ENCODE measurements around the gene PPP6R1.

The PPP6R1 gene

DNA sequence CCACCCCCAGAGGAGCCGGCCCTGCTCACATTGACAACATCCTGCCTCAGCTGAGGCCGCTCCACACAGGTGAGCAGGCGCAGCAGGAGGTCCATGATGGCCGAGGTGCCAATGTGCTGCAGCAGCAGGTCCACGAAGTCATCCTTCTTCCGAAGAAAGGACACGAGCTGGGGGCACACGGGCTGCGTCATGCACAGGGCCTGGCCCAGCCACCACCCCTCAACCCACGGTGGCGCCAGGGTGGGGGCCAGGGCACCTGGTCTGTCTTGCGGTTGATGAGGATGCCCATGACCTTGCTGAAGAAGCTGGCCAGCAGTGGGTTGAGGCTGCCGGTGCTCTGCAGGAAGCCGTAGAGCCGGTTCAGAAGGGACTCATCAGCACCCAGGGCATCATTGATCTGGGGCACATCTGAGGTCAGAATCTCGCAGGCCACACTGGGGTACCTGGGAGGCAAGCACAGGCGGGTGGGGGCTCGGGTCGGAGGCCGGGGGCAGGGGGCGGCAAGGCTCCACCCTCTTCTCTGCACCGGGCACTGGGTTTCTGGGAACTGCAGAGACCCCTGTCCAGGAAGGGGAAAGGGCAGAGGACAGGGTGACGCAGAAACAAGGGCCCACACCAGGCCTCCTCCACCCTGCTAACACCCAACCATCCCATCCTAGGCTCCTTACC, 13.4 kb downstream of the PPP6R1 start:
- no peak overlapping the region for H3K4me3 ChIP-seq (ENCODE audit: low read depth, low read length)

DNA sequence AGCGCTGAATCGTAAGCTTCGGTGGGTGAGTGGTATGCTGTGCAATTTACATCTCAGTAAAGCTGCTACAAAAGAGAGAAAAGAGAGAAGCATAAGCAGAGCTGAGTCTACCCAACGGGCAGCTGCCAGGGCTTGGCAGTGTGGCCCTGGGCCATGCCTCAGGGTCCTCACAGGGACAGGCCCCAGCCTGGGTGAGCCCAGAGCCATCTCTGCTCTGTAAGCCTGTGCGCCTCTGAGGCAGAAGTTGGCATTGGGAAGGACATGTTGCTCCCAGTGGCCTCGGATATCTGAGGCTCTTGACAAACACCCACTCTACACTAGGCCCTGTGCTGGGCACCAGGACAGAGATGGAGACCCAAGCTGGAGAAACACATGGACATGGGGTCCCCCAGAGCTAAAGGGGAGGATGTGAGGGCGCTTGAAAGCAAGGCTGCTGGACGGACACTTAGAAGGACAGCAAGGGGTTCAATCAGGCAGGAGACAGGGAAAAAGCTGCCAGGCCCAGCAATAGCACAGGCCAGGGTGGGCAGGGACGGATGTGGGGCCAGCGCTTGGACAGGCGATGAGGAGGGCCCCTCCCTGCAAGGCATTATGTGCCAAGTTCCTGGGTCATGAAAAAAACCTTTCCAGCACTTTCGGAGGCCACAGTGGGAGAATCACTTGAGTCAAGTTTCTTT, 14.7 kb downstream of the PPP6R1 start:
- no peak overlapping the region for H3K4me3 ChIP-seq (ENCODE audit: low read depth, low read length)

DNA sequence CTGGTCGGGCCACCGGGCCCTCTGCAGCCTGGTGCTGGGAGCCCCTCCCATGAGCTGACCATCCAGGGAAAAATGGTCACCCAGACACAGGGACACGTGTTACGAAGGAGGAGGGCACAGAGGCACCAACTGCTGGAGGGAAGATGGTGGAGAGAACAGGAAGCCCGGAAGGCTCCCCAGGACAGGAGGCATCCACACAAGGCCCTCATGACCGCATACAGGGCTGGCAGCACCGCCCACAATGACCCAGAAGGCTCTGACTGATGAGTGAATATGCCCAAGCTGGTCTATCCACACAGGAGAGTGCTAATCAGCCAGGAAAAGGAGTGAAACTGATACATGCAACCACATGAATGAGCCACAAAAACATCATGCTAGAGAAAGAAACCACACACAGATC, 16.3 kb downstream of the PPP6R1 start:
- H3K4me3 ChIP-seq (ENCODE audit: low read depth, low read length), result no peak overlapping the region

DNA sequence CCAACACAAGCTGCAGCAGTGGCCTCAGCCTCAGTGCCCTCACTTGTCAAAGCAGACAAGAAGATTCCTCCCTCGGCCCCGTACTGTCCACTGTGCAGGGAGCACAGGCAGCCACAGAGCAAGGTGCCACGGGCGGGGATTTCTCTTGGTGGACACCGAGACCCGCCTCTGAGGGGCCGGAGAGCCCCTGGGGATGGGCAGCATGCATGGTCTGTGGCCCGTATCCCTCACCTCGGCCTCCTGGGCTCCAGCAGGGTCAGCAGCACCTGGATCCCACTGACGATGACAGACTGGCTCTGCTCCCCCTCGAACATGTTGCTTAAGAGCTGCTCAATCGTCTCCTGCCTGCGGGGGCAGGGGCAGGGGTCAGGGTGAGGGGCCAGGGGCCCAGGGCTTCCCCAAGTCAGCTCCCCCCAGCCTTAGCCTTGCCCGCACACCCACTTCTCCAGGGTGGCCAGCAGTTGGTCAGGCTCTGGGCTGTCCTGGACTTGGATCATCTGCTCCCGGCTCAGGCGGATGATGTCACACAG, 16.8 kb downstream of the PPP6R1 start:
- no peak overlapping the region for H3K4me3 ChIP-seq (ENCODE audit: low read depth, low read length)

DNA sequence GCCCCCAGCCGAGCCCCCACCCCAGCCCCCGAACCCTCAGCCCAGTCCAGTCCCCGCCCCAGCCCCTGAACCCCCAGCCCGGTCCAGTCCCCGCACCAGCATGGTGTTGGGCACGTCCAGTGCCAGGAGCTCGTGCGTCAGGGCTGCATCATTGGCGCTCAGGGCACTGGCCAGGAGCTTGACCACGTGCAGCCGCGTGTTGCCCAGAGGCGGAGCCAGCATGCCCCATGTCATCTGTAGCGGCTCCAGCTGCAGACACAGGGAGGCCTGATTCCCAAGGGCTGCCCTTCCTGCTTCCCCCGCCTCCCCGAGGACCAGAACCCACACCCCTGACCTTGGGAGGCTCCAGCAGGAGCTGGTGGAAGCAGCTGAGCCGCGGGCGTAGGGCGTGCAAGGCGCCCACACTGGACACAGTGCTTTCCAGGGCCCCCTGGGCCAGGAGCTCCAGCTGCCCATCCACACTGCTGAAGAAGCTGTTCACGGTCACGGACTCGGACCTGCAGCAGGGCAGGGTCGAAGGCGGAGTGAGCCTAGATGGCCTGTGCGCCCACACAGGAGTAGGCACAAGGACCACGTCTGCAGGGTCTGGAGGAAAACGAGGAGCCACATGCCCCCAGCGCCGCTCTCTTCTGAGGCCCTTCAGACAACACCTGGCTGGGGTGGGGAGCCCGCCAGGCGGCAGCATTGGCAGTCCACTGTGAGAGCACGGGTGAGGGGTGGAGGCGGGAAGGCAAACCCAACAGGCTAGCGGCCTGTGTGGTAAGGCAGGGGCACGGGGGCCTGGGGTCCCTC, 17.5 kb downstream of the PPP6R1 start:
- H3K4me3 ChIP-seq (ENCODE audit: low read depth, low read length), result no peak overlapping the region

DNA sequence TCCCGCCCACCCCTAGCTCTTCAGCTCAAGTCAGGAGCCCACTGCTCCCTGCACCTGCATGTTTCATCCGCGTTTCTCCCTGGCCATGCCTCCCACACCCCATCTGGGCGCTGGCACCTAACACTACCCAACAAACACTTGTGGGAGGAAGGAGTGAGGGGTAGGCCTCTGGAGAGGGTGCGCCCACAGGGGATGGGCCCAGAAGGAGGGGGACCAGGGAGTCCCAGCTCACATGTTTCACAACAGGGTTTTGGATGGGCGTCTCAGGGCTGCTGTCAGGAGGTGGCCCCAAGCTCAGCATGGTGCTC, 18.1 kb downstream of the PPP6R1 start:
- H3K4me3 ChIP-seq (ENCODE audit: low read depth, low read length), result no peak overlapping the region

DNA sequence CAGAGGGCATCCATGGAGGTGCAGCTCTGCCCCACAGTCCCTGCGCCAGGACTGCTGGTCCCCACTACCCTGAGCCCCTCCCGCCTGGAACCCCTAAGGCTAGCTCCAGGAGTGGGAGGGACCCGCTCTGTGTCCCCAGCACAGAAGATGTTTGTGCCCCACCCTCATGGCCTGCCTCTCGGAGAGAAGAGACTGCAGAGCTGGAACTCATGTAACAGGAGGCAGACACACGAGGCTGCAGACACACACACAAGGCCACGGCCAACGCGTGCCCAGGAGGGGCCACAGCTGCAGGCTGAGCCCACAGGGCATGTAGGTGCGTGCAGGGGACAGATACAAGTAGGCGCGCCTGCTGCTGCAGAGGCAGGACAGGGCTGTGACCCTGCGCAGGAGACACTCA, 19.8 kb downstream of the PPP6R1 start:
- no peak overlapping the region for H3K4me3 ChIP-seq (ENCODE audit: low read depth, low read length)

DNA sequence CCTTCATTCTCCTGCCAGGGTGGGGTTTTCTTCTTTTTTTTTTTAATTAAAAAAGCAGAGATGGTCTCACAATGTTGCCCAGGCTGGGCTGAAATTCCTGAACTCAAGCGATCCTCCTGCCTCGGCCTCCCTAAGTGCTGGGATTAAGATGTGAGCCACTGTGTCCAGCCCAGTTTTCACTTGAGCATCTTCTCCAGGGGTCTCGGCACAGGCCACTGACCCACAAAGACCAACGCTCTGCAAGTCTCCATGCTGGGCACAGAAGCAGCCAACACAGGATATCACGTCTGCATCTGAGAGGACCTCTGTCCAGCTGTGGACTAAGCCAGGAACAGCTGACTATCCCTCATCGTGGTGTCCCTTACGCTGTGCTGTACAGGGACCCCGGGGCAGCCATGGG, 20.8 kb downstream of the PPP6R1 start:
- H3K4me3 ChIP-seq (ENCODE audit: low read depth, low read length), result no peak overlapping the region

DNA sequence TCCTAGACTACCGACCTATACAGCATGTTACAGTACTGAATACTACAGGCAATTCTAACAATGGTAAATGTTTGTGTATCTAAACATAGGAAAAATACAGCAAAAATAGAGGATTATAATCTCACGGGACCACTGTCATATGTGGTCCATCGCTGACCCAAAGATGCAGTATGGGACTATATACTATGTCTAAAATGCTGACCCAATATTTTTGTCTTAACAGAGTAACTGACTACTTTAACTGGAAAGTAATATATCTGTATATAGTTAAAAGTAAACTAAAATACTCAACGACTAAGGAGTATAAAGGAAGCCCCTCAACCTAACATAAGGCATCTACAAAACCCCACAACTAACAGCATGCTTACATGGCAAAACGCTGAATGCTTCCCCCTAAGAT, 25.8 kb downstream of the PPP6R1 start:
- H3K4me3 ChIP-seq (ENCODE audit: low read depth, low read length), result no peak overlapping the region

DNA sequence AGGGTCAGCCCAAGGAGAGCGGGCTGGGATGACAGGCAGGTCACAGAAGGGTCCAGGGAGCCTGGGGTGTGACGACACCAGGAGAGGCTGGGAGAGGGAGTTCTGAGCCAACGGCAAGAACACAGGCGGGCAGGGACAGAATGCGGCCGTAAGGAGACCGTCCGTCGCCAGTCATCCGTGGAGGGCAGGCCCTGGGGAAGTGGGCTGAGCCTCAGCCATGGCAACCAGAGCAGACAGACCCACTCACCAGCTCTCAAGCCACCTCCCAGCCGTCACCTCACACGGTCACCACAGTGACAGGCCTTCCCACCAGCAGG, 26.6 kb downstream of the PPP6R1 start:
- no peak overlapping the region for H3K4me3 ChIP-seq (ENCODE audit: low read depth, low read length)

DNA sequence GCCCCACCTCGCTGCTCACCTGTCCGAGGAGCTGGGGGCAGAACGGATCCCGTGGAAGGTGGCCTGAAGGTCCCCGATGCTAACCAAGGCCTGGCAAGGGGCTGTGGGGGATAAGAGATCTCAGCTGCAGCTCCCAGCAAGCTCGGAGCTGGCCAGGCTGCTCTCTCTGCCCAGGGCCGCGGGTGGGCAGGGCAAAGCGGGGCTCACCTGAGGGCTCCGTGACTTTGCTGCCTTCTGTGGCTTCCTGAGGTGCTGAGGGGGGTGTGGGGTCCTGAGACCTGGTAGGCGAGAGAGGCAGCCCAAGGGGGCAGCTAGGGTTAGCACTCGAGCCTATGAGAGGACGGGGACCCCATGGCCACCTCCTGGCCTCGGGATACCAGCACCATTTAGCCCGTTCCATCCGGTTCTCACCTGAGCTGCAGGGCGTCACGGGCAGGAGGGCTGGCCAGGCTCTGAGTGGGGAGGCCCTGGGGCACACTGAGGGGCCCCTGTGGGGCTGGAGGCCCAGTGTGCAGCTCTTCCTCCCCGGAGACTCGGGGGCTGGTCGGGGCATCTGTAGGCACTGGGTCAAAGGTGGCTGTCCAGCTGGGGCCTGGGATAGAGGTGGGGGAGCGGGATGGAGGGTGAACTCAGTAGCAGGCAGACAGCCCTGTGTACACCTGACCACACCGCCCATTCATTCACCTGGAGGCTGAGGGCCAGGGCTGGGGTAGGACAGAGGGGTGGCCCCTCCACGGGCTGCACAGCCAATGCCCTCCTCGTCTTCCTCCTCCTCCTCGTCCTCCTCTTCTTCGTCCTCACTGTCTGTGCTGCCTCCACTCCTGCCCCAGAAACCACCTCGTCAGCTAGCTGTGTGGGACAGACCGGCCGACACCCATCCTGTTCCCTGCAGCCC, 27.2 kb downstream of the PPP6R1 start:
- H3K4me3 ChIP-seq (ENCODE audit: low read depth, low read length), result no peak overlapping the region

DNA sequence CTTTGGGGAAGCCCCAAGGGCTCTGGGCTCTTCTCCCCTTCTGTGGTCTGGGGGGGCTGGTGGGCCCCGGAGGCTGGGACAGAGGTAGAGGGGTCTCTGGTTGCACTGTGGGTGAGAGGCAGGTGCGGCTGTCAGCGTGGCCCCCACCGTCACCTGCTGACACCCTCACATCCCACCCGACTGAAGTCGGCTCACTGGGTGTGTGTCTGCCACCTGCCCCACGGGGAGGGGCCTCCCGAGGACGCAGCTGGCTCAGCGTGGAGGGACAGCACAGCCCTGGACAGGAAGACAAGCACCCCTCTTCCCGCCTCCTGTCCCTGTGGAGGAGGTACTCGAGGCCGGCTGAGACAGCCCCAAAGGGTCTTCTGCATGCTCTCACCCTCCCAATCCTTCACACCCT, 28.0 kb downstream of the PPP6R1 start:
- no peak overlapping the region for H3K4me3 ChIP-seq (ENCODE audit: low read depth, low read length)

DNA sequence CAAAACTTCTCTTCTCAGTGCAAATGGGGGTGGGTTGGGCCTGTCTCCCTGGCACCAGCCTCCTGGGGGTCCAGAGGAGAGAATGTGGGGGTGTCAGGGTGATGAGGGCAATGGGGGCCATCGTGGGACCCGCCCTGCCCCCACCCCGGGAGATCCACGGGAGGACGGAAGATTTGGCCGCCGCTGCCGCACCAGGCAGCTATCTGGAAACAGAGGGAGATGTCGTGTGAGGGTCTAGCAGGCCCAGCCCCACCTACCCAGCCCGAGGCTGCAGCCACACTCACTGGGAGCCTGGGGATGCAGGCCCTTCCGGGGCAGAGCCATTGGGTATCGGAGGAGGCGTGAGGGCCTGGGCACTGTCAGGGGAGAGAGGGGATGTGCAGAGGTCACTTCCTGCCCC, 28.5 kb downstream of the PPP6R1 start:
- no peak overlapping the region for H3K4me3 ChIP-seq (ENCODE audit: low read depth, low read length)

DNA sequence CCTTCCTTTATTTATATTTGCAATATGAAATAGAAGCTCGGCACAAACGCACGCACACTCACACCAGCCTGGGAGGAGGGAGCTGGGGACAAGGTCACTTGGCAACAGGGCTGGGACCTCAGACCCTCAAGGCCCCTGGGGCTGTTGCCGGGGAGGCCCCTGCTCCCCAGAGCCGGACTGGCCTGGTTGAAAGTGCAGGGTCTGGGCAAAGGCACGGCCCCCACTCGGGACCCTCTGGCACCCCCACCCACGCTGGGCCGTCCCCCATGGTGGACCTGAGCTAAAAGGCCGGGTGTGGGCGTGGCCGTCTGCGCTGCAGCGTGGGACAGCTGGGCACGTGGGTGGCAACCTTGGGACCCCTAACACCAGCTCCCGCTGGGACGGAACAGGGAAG, 29.0 kb downstream of the PPP6R1 start:
- H3K4me3 ChIP-seq (ENCODE audit: low read depth, low read length), result no peak overlapping the region

DNA sequence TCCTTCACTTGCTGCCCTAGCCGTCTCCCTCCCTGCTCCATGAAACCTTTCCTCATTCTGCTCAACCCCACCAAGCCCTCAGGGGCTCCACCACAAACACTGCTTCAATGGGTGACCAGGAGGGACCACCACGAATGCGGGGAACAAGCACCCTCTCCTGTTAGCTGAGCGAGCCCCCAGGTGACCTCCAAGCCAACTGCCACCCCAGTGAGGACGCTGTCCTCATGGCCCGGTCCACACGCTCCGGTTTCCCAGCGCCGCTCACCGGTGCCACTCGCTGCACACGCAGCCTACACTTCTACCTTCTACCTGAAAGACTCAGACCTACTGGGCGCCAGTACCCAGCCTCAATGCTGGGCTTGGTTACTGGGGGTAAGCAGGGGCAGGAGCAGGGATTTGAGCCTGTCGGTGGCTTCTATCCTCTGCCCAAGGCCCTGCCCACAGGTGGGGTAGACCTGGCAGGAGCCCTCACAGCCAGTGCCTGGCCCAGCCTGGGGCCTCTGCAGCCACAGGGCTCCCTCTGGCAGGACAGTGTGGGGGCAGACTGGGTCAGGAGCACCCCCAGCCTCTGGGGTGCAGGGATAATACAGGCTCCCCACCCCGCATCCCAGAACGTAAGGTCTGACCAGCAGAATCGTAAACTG, 29.6 kb downstream of the PPP6R1 start:
- no peak overlapping the region for H3K4me3 ChIP-seq (ENCODE audit: low read depth, low read length)

DNA sequence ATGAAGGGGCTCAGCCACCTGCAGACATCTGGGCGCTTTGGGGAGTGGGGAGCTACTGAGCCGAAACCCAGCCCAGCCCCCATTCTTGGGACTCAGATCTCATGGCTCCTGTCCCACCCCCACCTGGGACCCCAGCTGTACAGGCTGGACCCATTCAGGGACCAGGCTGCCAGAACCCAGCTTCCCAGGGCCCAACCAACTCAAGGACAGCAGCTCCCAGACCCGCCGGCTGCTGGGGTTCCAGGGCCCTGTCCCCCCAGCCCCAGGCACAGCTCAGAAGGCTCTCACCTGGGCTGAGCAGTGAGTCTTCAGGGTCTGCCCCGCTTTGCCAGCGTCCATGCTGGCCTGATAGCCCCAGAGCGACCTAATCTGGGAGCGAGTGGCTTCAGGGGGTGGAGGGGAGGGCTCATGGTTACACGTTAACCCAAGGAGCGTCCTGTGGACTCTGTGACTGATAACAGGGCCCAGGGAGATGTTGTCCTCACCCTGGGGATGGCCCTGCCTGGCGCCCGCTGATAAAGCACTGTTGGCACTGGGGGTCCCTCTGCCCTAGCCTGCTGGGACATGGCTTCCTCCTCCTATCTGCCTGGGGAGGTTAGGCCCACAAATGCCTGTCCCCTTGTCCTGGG, 30.3 kb downstream of the PPP6R1 start, which contains the start of gene TMEM86B:
TSS of gene TMEM86B (minus strand) at position 361 of the 629 bp plus-strand sequence. CDS start at position 339, 22 bp downstream.
- no peak within 1 kb of the TSS for H3K4me3 ChIP-seq (ENCODE audit: low read depth, low read length)

DNA sequence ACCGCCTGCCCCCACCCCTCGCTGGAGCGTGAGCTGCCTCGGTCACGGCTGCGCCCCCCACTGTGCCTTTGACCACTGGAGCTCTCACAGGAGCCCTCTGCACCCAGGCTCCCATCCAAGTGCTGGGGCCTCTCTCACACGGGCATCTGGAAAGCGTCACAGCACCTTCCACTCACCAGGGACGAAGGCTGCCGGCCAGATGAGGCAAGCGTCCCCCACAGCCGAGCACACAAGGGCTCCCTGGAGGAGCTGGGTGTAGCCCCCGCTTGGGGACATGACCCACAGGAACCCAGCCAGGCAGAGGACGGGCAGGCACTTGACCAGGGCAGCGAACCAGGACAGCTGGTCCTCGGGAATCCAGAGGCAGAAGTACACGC, 30.8 kb downstream of the PPP6R1 start:
- H3K4me3 ChIP-seq (ENCODE audit: low read depth, low read length), result no peak overlapping the region

DNA sequence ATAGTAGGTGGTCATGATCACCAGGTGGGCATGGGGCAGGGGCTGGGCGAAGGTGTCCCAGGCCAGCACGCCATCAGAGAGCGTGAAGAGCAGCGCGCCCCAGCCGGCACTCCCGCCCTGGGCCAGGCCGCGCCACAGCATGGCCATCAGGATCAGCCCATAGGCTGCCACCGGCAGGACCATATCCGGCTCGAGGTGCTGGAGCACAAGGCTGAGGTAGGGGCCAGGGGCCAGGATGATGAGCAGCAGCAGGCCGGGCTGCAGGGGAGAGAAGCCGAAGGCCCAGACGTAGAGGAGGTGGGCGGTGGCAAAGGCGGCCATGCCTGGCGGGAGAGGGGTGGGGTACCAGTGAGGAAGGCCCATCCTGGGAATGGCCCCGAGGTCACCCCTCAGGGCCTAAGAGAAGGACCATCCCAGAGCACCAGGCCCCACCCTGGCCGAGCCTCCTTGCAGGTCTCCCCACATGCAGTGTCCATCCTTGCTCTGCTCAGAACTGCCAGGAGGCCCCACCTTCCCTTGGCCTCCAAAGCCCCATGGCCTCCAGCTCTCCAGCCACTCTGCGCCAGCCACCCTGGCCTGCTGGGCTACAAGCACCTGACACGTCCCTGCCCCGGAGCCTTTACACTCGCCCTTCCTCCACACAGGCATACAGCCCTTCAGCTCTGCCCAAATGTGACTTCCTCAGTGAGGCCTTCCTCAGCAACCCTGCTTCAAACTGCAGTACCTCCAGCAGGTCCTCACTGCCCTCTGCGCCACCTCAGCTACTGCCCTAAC, 31.4 kb downstream of the PPP6R1 start:
- no peak overlapping the region for H3K4me3 ChIP-seq (ENCODE audit: low read depth, low read length)

DNA sequence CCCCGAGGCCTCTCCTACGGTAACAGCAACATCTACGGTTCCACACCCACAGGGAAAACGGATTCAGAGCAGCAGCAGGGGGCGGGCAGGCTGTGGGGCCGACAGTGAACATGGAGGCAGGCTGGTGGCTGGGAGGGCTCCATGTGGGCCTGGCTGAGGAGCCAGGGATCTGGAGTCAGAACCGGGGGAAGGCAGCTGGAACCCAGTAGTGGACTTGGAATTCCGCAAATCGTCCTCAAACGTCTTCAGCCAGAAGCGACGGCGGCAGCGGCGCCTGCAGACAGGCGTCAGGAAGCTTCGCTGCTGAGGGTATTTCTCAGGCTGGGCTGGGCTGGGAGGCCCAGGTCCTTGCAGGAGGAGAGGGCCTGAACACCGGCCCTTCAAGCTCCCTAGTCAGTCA, 32.0 kb downstream of the PPP6R1 start:
- H3K4me3 ChIP-seq (ENCODE audit: low read depth, low read length), result no peak overlapping the region

All from iPS-11a (cell line).